ENCODE data around the gene MLKL.
"Not testable (repeated sequence)": the region's sequence is repeated elsewhere in the genome, so short reads cannot be mapped to it uniquely, and the experiment has no call there.

The MLKL gene

DNA sequence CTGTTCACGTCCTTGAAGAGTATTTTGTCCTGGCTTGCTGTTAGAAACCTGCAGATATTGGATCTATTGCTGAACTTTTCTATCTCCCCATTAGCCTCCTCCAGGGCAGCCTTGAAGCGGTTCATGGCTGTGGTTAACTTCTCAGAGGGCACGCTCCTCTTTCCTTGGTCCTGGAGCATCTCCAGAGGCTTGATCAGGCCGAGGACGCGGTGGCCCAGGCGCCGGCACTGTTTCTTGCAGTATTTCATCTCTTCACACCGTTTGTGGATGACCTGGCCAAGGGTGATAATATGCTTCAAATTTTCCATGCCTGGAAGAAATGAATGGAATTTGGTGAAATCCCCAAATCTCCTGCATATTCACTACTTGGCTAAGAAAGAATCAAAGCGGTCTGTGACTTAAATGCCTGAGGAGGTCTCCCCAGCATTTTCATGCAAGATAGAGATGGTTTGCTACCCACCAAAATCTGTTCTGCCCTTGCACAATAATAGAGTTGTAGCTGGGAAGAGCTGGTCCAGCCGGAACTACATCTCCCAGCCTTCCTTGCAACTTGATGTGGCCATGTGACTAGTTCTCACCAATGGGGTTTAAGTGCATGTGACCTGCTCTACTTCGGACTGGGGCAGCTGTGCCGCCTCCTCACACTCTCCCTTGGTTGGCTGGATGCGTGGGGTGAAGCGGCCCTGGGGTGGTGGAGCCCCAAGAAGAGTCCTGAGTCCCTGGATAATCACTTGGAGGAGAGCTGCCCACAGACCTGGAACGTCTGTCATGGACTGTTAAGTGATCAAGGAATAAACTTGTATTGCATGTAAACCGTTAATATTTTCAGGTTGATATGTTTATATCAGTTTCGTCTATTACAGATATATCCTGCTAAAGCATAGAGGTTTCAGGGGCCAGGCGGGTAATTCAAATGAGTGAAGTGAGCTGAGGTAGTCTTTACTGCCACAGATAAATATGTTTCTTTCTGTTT is 4.9 kb downstream of the MLKL start:
- DNase-seq = peak; percentile 60

GRCh38 chr16:74691093-74691855 is 9.4 kb downstream of the MLKL start:
- DNase-seq = no peak

- no peak for DNase-seq
These were observed 18.1 kb downstream of the MLKL start for GRCh38 chr16:74682556-74682955.

DNA sequence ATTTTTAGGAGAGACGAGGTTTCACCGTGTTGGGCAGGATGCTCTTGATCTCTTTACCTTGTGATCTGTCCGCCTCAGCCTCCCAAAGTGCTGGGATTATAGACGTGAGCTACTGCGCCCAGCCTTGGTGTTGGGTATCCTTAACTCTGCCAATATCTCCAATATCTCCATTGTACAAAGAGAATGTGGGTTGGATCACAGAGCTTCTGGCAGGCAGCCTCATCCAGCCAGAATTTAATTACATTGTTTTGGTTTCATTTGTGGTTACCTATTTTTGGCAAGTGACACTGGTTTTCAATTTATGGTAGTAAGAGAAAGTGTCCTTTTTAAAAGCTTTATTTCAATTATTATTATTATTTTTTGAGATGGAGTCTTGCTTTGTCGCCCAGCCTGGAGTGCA is 20.0 kb downstream of the MLKL start:
- DNase-seq = no peak

DNA sequence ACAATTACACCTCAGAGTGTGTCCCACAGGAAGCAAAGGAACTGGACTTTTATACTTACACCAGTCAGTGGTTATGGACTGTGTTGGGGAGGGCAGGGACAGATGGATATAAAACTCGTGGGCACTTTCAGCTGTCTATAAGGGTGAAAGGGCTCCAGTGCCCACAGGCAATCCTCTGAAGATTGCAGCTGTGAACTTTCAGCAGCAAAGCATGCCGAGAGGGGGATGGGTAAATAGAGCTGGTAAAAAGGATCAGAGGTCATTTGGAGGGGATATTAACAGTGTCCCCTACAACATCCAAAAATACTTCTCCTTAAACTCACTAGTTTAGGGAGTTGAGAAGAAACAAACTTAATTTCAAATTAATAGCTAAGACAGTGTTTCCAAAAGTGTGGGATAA is 20.7 kb downstream of the MLKL start:
- no peak for DNase-seq

DNA sequence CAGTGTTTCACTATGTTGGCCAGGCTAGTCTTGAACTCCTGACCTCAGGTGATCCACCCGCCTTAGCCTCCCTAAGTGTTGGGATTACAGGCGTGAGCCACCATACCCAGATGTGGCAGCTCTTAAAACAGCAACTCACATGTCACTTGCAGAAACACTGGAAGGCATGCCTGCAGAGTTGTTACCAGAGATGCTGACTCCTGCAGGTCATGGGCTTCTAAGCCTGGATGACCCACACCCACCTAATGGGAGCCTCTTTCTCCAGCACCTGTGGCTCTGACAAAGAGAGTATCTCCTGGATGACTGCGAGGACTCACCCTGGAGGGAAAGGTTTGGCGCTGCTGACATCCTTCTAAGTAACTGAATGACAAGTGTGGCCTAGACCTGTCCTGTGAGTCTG is 22.8 kb downstream of the MLKL start:
- DNase-seq = no peak

GRCh38 chr16:74673876-74674275 is 26.8 kb downstream of the MLKL start:
- DNase-seq = no peak

DNA sequence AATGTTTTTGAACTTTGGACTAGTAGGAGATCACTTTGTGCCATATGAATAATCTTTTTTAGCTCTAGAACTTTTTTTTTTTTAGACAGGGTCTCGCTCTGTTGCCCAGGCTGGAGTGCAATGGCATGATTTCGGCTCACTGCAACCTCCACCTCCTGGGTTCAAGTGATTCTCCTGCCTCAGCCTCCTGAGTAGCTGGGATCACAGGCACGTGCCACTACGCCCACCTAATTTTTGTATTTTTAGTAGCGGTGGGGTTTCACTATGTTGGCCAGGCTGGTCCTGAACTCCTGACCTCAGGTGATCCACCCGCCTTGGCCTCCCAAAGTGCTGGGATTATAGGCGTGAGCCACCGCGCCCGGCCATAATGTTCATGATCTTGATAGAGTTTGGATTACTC is 31.8 kb downstream of the MLKL start:
- DNase-seq = not testable (repeated sequence)

DNA sequence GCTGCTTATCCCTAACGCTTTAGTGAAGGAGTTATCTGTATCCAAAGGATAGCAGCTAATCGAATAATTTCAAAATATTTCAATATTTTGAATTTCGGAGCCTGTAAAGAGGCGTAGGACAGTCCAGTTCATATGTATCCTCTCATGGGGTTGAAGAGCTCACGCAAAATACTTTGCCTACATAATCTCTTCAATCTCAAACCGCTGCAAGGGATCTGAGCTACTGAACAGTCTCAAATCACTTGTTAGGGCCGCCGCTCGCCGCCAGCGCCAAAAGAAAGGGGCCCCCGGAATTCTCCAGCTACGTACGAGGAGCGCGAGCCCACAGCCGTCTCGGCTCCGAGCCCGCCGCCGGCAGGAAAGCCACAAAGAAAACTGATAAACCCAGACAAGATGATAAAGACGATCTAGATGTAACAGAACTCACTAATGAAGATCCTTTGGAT is 33.4 kb downstream of the MLKL start:
- DNase-seq = peak; percentile 17

- DNase-seq = peak; percentile 98
These were observed 34.0 kb downstream of the MLKL start, which contains the start of gene RFWD3 for GRCh38 chr16:74666425-74667254. Gene RFWD3 (minus strand): TSS chr16:74666877. CDS start chr16:74661449, 5,428 bp downstream.

DNA sequence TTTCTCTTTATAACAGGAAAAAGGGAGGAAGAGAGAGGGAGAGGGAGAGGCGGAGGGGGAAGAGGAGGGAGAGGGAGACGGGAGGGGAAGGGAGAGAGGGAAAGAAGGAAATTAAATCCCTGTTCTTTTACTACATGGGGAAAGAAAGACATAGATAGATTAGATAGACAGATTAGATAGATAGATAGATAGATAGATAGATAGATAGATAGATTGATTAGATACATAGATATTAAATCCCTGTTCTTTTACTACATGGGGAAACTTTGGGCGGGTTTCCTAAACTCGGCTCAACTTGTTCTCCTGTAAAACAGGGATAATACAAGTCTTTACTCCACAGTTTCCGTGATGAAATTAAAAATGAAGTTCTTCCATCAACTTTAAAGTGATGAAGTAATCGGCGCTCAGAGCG is 34.6 kb downstream of the MLKL start:
- DNase-seq = no peak

- no peak for DNase-seq
These were observed 39.6 kb downstream of the MLKL start for GRCh38 chr16:74661064-74661463.

DNA sequence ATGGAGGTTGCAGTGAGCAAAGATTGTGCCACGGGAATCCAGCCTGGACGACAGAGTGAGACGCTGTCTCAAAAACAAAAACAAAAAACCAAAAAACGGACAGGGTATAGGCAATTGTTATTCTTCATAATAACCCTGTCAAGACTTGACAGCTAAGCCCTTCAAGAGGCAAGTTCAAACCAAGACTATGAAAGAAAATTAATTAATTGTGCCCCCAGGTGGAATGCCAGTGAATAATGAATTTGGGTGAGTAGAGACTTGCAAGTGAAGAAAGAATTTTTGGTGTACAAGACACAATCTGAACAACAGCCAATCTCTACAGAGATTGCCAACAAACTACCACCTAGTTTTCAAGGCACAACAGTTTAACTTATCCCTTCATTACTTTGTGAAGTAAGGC is 40.3 kb downstream of the MLKL start:
- no peak for DNase-seq

- DNase-seq = no peak
These were observed 41.6 kb downstream of the MLKL start for GRCh38 chr16:74659041-74659440.

GRCh38 chr16:74657870-74658642 is 42.6 kb downstream of the MLKL start:
- no peak for DNase-seq

DNA sequence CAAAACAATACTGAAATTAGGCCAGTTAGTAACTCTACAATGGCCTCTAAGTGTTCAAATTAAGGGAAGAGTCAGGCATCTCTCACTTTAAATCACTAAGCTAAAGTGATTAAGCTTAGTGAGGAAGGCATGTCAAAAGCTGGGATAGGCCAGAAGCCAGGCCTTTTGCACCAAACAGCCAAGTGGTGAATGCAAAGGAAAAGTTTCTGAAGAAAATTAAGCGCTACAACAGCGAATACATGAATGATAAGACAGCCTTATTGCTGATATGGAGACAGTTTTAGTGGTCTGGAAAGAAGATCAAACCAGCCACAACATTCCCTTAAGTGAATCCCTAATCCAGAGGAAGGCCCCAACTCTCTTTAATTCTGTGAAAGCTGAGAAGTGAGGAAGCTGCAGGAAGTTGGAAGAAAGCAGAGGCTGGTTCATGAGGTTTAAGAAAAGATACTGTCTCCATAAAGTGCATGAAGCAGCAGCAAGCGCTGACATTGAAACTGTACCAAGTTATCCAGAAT is 46.1 kb downstream of the MLKL start:
- no peak for DNase-seq

GRCh38 chr16:74652883-74653282 is 47.8 kb downstream of the MLKL start:
- not testable (repeated sequence) for DNase-seq

DNA sequence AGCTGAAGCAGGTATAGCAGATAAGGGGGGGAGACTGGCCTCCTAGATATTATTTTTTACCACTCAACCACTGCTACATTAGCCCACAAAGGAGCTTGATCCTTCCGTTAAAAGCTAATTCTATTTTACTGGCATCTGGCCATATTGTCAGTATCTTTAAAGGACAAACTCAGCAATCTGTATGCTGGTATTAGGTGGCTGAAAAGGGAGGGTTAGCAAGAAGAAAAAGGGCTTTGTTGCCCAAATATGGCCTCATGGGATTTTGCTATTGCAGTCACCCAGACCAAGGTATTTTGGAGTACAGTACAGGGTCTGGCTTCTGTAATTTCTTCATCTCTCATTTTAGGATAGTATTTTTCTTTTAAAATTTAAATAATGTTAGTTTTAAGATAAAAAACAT is 48.4 kb downstream of the MLKL start:
- DNase-seq = no peak

DNA sequence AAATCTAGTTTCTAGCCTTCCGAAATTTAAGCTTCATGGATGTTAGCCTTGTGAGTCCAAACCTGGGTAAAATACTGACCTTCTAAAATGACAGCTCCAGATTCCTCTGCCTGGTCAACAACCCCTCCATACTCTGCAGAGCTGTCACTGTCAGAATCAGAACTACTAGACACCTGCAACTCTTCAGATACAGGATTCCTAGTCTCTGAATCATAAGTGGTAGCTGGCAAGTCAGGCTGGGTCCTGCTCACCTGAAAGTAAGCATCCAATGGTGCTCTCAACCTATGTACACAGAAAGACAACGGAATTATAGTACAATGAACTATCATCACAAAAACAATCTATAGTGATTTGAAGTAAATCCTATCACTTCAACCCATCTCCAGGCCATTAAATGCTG is 48.8 kb downstream of the MLKL start:
- DNase-seq = no peak

- no peak for DNase-seq
These were observed 49.6 kb downstream of the MLKL start for GRCh38 chr16:74650966-74651567.

GRCh38 chr16:74649839-74650504 is 50.7 kb downstream of the MLKL start:
- DNase-seq = no peak

All from central memory CD4-positive, alpha-beta T cell (primary cell).